GM21390 (cell line): ENCODE measurements around the gene CACNB1.
"Not testable (repeated sequence)": the region's sequence is repeated elsewhere in the genome, so short reads cannot be mapped to it uniquely, and the experiment has no call there.

Source experiments
- ATAC-seq: cut with Tn5 transposase; IDR thresholded peaks from one replicate; pipeline ENCODE4 v1.9.1; 2021; ENCODE audit not compliant: unreplicated experiment

Gene CACNB1

GRCh38 chr17:39177256-39177655 is 20.2 kb downstream of the CACNB1 start:
- no peak for ATAC-seq

DNA sequence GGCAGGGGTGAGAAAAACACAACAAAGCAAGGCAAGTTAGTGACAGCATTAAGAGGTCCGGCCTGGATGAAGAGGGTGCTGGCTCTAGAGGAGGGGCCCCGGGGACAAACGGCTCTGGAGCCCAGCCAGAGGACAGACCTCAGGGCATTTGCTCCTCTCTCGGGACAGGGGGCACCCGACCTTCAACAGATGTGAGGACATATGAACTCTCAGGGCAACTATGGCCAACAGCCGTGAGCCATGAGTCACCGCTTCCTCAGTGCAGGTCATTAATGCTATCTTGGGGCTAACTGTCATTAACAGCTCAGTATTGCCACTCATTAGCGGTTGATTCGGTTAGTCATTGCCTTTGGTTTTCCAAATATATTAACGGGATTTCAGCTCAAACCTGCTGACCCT is 21.8 kb downstream of the CACNB1 start:
- no peak for ATAC-seq

DNA sequence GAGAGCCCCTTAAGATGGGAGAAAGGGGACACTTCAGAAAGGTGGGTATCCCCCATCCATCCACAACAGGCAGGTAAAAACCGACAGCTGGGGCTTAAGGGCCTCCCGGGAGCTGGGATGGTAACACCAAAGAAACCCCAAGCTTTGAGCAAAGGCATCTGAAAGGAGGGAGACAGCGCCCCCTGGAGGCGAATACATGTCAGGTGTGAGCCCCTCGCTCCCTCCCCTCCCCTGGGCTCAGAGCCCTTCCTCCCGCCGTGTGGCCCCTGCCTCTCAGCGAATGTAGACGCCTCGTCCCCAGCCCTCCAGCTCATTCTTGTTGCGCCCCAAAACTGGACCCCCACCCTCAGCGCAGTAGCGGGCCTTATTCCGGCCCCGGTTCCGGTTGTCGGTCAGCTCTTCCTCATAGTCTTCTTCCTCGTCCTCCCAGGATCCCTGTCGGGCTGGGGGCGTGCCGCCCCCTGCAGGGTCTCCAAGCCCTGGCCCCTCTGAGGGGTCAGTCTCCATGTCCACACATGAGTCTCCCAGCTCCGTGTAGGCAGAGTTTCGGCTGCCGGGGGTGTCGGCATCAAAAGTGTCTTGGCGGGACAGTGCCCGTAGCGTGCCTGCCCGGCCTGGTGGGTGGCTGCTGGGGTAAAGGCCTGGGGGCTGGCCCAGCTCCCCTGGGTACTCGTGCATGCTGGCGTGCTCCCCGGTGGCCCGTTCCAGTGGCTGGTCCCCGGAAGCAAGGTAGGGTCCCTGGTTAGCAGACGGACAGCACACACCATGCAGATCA is 22.4 kb downstream of the CACNB1 start:
- no peak for ATAC-seq

- no peak for ATAC-seq
Observed at GRCh38 chr17:39173526-39174274, 23.8 kb downstream of the CACNB1 start.

DNA sequence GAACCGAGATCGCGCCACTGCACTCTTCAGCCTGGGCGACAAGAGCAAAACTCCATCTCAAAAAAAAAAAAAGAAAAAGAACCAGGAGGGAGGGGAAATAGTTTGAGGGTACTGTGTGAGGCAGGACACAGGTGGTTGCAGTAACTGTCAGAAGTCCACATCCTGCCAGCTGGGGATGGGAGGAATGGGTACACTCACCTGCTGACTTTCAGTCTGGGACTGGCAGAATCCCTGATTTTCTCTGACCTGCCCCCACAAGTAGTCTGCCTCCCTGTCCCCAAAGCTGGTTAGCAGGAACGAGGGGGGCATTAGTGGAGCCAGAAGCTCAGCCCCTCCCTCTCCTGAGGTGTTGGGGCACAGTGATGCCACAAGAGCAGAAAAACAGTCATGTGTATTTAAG is 24.4 kb downstream of the CACNB1 start:
- ATAC-seq = no peak

DNA sequence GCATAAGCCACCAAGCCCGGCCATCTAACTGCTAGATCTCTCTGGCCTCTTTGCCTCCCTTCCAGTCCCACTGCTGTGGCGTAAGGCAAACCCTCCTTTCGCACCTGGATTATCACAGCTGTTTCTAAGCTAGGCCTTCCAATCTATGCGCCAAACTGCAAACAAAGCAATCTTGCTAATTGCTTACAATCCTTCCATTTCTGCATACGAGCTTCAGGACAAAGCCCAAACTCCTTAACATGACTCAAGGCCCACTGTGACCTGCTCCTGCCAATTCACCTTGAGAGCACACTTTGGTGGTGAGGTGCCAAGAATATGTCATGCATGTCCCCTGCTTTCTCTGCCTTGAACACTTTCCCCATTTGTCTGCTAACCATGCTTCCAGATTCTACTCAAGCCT is 25.5 kb downstream of the CACNB1 start:
- ATAC-seq = no peak

GRCh38 chr17:39170558-39170957 is 26.9 kb downstream of the CACNB1 start:
- no peak for ATAC-seq

DNA sequence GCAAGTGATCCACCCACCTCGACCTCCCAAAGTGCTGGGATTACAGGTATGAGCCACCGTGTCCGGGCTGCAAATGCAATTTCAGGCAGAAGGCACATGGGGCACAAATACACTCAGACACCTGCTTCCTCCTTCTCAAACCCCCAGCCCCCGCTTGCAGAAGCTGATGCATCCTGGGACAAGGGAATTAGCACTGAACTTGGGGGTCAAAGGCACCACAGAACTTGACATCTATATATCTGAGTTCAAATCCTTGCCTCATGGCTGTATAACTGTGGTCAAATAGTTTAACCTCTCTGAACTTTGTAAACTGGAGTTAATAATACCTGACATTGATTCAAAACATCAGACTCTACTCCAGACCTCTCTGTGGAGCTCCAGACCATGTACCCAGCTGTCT is 27.4 kb downstream of the CACNB1 start:
- no peak for ATAC-seq

DNA sequence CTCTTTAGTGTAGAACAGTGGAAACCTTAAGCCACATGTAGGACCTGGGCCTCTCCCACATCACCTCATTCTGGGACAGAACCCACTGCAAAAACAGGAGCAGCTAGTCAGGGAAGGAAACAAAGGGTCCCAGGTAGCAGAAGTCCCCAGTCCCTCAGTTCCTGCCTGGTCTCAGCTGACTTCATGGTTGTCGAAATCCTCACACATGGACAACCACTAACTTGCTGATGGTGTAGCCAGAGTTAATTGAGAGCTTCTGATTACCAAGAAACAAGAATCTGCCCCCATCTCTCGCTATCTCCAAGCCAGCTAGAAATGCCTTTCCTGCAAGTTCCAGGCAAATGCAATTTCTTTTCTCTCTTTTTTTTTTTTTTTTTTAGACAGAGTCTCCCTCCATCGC is 28.0 kb downstream of the CACNB1 start:
- ATAC-seq = no peak

- ATAC-seq = no peak
Observed at GRCh38 chr17:39169101-39169500, 28.4 kb downstream of the CACNB1 start.

DNA sequence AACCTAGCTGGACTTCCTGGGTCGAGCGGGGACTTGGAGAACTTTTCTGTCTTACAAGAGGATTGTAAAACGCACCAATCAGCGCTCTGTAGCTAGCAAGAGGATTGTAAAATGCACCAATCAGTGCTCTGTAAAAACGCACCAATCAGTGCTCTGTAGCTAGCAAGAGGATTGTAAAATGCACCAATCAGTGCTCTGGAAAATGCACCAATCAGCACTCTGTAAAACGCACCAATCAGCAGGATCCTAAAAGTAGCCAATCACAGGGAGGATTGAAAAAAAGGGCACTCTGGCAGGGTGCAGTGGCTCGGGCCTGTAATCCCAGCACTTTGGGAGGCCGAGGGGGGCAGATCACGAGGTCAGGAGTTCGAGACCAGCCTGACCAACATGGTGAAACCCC is 29.0 kb downstream of the CACNB1 start:
- not testable (repeated sequence) for ATAC-seq

DNA sequence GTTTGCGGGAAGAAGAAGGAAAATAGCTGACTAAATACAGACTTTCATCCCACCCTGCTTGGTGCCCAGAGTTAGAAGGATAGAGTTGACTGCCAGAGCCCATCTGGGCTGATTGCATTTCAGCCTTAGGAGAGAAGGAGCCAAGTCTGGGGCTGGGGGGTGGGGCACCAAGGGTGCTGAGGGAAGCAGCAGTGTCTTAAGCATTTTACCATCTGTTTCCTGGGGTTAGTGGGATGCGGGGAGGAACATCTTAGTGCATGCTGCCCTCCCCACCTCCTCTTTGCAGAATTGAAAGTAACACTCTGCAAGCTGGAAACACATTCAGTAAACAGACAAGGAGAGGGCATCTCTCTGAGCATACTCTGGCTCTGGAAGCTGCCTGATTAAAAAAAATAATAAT is 30.0 kb downstream of the CACNB1 start:
- ATAC-seq = no peak

- ATAC-seq = no peak
Observed at GRCh38 chr17:39166437-39167335, 30.8 kb downstream of the CACNB1 start.

- no peak for ATAC-seq
Observed at GRCh38 chr17:39165841-39166349, 31.6 kb downstream of the CACNB1 start, which contains the start of gene ARL5C. TSS of gene ARL5C (minus strand) at chr17:39166161. CDS start at chr17:39165760, 401 bp downstream.

DNA sequence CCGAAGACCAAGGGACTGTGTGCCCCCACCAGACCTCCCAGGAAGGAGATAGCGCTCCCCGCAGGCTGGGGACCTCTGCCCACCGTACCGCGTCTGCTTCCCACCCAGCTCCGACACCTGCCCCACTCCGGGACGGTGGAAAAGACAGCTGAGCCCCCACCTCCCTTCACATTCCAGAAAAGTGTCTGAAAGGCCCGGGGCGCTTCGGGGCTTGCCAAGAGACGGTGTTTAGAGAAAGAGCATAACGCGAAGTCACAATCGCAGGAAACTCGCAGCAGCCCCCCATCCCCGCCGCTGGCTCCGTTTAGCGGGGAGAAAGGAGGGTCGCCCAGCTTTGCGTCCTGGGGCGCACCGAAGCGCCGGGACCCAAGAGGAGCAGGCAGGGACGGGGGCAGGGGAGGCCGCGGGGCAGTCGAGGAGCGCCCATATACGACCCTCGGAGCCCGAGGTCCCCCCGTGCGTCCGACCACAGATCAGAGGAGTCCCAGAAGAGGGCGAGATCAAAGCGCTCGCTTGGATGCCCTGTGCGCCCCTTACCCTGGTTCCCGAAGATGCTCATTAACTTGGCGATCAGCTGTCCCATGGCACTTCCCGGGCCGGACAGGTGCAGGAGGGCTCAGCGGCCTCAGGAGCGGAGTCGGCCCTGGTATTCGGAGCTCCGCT is 32.2 kb downstream of the CACNB1 start:
- no peak for ATAC-seq

DNA sequence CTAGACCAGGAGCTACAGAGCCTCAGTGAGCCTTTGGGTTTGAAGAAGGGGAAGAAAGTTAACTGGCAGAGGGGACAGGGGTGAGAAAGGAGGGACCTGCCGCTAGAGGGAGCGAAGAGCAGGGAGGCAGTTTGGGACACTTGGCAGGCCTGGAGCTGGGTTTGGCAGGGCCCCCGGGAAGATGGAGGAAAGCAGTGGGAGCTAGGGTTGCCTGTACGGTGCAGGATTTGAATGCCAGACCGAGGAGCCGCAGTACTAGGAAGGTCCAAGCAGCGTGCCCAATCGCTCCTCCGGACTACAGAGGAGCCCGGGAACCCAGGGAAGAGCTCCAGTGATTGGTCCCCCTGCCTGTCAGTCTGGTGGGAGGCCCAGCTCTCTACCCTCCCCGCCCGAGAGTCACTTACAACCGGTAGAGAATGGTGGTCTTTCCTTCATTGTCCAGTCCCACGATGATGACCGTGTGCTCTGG is 32.8 kb downstream of the CACNB1 start:
- no peak for ATAC-seq

DNA sequence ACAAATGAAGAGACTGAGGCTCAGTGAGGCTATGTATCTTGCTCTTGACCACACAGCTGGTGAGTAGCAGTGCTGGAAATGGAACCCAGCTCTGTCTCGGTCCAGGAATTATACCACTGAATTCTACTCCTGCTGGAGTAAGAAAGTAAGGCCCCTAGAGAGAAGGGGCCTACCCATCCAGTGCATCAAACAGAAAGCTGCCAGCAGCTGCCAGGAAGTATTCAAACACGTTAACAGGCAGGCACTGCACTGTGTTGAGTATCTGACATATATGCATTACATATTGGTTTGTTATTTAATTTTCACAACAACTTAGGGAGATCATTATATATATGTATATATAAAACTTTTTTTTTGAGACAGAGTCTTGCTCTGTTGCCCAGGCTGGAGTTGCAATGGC is 35.5 kb downstream of the CACNB1 start:
- no peak for ATAC-seq

- no peak for ATAC-seq
Observed at GRCh38 chr17:39158623-39159022, 38.8 kb downstream of the CACNB1 start.

GRCh38 chr17:39156491-39156890 is 41.0 kb downstream of the CACNB1 start:
- ATAC-seq = no peak

DNA sequence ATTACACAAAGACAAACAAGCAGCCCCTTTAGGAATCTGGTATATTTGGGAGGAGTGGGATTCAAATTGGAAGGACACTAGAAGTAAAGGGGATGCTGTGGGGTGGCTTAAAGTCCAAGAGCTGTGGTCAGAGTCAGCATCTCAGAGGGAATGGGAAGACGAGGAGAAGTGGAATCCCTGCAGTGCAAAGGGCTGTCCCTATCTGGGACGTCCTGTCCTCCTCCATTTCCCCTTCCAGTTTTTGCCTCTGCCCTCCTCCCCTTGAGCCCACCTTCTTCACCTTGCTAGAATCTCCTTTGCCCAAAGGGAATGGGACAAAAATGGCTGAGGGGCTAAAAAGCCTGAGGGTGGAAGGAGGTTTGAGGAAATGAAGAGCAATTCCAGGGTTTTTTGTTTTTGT is 41.8 kb downstream of the CACNB1 start:
- no peak for ATAC-seq
